ENCODE results near the gene C3orf20.
"Not testable (repeated sequence)": the region's sequence is repeated elsewhere in the genome, so short reads cannot be mapped to it uniquely, and the experiment has no call there.

Gene C3orf20

DNA sequence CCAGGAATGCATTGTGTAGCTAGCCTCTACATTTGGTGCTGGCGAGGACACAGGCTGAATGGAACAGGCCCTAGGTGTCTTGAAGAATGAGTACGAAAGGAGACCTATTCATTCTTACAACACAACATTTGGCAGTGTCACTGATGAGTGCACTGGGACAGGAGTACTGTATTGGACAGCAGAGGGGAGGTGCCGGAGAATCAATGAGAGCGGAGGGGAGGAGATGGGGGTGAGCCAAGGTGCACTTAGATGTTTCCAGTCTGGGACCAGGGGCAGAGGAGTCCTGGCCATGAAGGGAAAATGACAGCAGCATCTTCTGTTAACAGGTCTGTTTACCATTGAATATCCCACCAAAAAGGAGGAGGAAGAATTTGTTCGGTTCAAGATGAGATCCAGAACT lies 53.2 kb downstream of the C3orf20 start:
- no peak for TF ChIP-seq CTCF (IDR thresholded peaks at IDR 0.05; ENCODE audit: low read depth, low read length)
- DNase-seq (ENCODE audit: extremely low read depth, low read depth), result no peak

DNA sequence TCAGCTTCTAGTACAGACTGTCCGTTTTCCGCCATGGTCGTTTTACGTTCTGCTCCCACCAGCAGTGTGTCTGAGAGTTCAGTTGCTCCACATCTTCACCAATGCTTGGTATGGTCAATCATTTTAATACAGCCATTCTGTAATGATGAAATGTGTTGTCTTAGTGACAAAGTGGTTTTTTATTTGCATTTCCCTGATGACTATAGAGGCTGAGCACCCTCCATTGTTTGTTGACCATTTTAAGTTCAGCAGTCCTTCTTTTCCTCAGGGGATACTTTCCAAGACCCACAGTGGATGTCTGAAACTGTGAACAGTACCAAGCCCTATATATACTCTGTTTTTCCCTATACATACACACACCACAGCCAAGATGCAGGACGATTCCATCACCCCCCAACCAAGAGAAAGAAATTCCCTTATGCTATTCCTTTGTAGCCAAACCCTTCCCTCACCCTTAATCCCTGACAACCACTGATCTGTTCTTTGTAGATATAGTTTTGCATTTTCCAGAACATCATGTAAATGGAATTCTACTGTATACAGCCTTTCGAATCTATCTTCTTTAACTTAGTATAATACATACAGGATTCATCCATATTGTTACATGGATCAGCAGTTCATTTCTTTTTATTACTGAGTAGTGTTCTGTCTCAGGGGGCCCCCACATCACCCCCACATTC lies 55.9 kb downstream of the C3orf20 start:
- no peak for DNase-seq (ENCODE audit: extremely low read depth, low read depth)
- TF ChIP-seq CTCF (IDR thresholded peaks at IDR 0.05; ENCODE audit: low read depth, low read length), result no peak

- TF ChIP-seq CTCF (IDR thresholded peaks at IDR 0.05; ENCODE audit: low read depth, low read length), result no peak
- DNase-seq (ENCODE audit: extremely low read depth, low read depth), result no peak
Observed at GRCh38 chr3:14740983-14741382, 66.0 kb downstream of the C3orf20 start.

- TF ChIP-seq CTCF (IDR thresholded peaks at IDR 0.05; ENCODE audit: low read depth, low read length), result no peak
Observed at GRCh38 chr3:14741510-14741909, 66.6 kb downstream of the C3orf20 start.

DNA sequence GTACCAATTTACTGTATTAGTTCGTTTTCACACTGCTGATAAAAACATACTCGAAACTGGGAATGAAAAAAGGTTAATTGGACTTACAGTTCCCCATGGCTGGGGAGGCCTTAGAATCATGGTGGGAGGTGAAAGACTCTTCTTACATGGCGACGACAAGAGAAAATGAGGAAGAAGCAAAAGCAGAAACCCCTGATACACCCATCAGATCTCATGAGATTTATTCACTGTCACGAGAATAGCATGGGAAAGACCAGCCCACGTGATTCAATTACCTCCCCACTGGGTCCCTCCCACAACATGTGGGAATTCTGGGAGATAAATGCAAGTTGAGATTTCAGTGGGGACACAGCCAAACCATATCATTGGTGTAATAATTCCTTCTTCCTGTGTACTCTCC lies 69.6 kb downstream of the C3orf20 start:
- no peak for TF ChIP-seq CTCF (IDR thresholded peaks at IDR 0.05; ENCODE audit: low read depth, low read length)
- DNase-seq (ENCODE audit: extremely low read depth, low read depth), result no peak

More at GRCh38 chr3:14741510-14741909, 66.6 kb downstream of the C3orf20 start:
- no peak for DNase-seq (ENCODE audit: extremely low read depth, low read depth)

GRCh38 chr3:14750650-14751049 lies 75.7 kb downstream of the C3orf20 start:
- DNase-seq (ENCODE audit: extremely low read depth, low read depth), result no peak
- no peak for TF ChIP-seq CTCF (IDR thresholded peaks at IDR 0.05; ENCODE audit: low read depth, low read length)

GRCh38 chr3:14752979-14753378 lies 78.0 kb downstream of the C3orf20 start:
- DNase-seq (ENCODE audit: extremely low read depth, low read depth), result not testable (repeated sequence)

DNA sequence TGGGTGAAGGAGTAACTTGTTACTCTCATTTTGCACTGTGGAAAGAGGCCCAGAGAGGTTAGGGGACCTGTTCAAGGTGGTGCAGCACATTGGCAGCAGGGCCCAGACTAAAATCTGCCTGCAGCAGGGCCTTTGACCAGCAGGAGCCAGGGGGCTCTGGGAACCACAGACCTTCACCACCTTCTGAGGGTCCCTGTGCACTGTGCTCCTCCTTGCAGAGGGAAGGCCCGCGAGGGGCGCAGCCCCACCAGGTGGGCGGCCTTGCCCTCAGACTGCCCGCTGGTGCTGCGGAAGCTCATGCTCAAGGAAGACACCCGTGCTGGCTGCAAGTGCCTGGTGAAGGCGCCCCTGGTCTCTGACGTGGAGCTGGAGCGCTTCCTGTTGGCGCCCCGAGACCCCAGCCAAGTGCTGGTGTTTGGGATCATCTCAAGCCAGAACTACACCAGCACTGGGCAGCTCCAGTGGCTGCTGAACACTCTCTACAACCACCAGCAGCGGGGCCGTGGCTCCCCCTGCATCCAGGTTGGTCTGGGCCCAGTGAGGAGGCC lies 82.3 kb downstream of the C3orf20 start:
- DNase-seq (ENCODE audit: extremely low read depth, low read depth), result no peak

More for the DNA sequence above, 82.3 kb downstream of the C3orf20 start:
- no peak for TF ChIP-seq CTCF (IDR thresholded peaks at IDR 0.05; ENCODE audit: low read depth, low read length)
